SKM-1 treated with dmso at 0.1 percent for 144 hours (cell line): ENCODE results near the gene FILIP1L.

Source experiments
- DNase-seq: peaks from one replicate; lab custom pipeline; 2025; ENCODE audit not compliant: unreplicated experiment; lab: John Stamatoyannopoulos, UW

The FILIP1L gene

DNA sequence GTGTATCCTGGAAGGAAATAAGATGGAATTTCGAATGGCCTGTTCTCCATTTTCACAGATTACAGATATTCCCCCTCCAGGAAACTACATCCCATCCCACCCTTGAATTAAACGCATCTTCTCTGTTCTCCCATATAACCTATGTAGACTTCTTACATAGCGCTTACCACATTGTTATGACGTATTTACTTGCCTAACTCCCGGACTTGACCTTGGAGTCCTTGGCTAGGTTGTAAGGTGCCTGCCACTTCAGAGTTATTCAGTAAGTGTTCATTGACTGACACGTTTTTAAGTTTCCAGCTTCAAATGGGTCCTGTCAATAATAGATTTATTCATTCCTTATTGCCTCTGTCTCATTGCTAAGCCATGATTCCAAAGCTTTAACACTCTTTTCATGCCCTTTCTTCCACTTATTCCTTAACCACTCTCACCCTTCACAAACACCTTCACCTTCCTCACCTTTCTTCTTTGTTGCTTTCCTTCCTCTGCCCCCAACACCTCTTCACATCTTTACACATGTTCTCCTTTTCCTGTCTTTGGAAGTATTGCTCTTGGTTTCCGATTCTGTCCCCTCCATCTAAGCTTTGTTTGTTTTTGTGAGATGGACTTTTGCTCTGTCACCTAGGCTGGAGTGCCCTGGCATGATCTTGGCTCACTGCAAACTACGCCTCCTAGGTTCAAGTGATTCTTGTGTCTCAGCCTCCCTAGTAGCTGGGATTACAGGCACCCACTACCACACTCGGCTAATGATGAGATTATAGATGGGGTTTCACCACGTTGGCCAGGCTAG is 158.3 kb downstream of the FILIP1L start:
- DNase-seq: no peak

DNA sequence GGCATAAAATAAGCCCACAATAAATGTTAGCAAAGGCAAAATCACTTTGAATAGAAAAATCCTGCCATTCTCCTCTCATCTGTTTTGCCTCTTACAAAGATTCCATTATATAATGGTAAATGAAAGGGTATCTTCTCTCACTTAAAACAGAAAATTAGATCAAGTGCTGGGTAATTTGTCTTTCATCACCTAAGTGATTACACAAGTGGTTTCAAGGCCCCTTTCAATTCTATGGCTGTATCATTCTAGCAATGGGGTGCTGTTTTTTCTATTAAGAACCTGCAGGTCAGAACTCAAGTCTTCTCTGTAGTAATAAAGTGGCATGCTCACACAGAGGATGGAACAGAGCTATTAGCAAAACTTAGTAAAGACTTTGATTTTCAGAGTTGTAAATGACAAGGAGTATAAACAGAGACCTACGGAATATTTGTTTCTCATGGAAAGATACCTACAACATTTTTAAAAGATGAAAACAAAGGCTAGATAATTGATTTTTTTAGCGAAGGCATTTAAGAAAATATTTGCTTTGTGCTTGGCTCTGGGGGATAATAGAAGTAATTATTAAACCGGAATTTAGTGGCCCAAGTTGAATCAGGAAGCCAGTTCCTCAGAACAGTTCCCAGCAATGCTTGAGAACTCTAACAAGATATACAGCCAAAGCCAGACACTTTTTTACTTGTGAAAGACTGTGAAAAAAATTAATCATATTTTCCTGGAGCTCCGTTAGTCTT is 159.2 kb downstream of the FILIP1L start:
- DNase-seq: no peak

GRCh38 chr3:99953596-99953995 is 160.7 kb downstream of the FILIP1L start:
- DNase-seq: no peak

DNA sequence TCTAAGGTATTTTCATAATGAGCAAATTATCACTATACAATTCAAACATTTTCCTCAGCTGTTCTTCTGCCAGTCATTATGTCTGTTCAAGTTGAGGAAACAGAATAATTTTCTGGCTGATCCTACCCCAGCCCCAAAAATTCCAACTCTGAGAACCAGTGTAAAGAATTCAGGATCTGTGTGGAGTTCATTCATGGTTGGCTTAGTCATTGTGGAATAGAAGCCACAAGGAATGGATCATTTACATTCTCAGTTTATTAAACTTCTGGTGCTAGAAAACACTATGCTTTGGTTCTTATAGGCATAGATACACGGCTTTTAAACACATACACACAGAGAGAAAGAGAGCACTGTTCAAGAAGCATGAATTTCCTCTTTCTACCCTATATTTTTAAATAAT is 162.0 kb downstream of the FILIP1L start:
- DNase-seq: no peak

DNA sequence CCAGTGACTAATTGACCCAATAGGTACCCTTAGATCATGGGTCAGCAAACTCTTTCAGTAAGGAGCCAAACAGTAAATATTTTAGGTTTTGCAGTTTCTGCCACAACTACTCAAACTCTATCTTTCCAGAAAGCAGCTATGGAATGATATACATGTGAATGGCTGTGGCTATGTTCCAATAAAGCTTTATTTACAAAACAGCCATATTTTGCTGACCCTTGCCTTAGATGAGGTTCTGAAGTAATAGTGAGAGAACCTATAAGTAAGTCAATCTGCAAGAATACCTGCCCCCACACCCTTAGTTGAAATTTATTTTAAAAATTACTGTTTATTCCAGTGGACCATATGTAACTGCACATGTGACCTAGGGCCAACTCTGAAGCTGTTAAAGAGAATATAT is 162.6 kb downstream of the FILIP1L start:
- no peak for DNase-seq

DNA sequence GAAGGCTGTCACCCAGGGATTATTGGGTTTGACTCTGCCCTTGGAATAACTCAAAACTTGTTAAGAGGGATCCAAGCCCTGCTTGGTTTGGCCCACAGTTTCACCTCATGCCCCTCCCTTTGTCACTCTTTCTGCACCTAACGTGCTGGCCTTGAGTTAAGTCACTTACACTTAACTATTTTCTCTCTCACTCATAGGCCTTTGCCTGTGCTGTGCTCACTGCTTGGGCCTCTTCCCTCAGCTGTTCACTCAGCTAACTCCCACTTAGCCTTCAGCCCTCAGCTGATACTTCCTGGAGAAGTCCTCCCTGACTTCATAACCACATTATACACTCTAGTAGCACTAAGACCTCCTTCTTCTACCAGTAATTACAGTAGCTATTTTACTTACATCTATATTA is 163.4 kb downstream of the FILIP1L start:
- no peak for DNase-seq

DNA sequence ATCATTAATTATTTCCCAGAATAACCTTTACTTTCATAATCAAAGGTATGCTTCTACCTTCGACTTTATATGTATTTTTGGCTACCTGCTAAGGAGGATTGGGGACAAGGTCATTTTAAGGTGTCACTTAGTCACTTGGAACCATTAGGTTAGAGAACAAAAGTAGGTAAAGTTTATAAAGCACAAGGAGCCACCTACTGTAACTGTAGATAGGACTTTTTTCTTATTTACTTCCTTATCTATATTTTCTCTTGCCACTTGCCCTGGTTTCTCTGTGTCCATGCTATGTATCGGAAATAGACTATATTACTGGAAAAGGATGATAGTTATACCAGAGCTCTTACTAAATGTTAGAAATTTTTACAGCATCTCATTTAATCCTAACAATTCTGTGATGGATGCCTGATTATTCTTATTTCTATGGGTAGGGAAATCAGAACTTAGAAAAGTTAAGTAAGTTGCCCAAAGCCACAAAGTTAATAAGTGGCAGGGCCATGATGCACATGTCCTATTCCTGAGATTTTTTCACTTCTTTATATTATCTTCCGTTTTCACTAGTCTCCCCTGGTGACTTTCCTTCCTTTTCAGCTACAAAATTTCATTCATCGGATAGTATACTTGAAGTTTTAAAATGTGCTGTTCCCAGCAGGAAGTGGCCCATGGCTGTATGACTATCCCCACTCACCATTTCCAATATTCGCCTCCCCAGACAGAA is 164.2 kb downstream of the FILIP1L start:
- no peak for DNase-seq

- no peak for DNase-seq
Measured at GRCh38 chr3:99948467-99949089, 165.7 kb downstream of the FILIP1L start.

DNA sequence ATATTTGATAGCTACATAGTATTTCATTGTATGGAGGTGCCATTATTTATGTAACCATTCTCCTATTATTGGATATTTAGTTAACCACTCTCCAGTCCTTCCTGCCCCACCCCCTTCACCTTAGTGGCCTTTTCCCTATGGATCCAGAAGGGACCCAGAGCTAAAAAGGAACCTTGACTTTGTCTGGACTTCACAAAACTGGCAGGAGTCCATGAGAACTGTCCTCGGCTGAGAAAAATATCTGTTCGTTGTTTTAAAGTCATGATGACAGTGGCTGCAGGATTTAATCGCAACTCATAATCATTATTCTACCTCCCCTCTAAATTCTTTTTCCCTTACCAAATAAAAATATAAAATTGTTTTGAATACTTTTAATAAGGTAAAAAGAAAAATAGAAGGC is 166.9 kb downstream of the FILIP1L start:
- DNase-seq: no peak

GRCh38 chr3:99945328-99945995 is 168.8 kb downstream of the FILIP1L start:
- no peak for DNase-seq

- no peak for DNase-seq
Measured at GRCh38 chr3:99943931-99944761, 170.2 kb downstream of the FILIP1L start.

GRCh38 chr3:99941211-99941610 is 173.1 kb downstream of the FILIP1L start:
- DNase-seq: no peak

- DNase-seq: no peak
Measured at GRCh38 chr3:99940350-99940749, 174.0 kb downstream of the FILIP1L start.

- no peak for DNase-seq
Measured at GRCh38 chr3:99939876-99940275, 174.4 kb downstream of the FILIP1L start.

DNA sequence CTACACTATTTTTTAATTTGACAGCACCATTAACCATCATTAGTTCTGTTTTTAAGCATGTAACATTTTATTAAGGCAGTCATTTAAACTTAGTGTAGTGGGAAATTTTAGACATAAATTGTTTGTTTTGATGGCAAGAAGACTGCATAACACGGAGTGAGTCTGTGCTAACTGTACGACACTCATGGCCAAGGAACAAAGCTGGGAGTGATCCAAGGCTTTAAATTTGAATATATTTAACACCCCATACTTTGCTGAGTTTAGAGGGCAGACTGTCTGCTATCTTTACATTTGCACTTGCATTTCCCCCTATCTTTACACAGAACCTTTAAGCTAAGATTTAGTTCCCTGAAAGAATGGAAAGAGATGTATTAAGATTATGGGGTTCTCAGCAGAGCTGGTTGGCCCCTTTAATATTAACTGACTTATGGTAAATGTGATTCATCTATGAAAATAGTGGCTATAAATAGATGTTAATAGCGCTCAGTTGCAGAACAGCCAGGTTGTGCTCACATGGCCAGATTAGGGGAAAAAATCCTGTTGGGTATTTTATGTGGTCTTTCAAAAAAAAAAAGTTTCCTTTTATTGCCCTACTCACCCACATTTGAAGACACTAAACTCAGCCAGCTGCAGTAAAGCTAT is 175.9 kb downstream of the FILIP1L start:
- DNase-seq: no peak

GRCh38 chr3:99934975-99935797 is 179.1 kb downstream of the FILIP1L start:
- DNase-seq: no peak

GRCh38 chr3:99933971-99934750 is 180.1 kb downstream of the FILIP1L start:
- DNase-seq: no peak

DNA sequence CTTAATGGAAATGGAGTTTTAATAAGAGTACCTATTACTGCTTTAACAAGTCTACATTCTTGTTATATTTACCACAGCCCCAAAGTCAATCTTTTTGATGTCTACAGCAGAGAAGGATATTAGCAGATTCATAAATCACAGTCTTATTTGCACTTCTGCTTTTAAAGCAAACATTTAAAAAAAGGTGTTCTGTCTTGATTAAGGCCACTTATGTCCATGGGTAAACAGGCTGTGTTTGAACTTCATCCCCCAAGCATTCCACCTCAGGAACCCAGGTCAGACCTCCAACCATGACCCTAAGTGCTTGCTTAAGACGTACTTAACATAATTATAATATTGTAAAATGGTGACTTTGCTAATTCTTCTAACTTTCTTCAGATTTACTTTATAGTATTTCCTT is 183.2 kb downstream of the FILIP1L start:
- DNase-seq: no peak
